ENCODE data around the gene ZNF688.

- TF ChIP-seq EZH2 (IDR thresholded peaks at IDR 0.05) (no peak), POLR2AphosphoS5 (IDR thresholded peaks at IDR 0.05; ENCODE audit: borderline replicate concordance, low read depth, low read length) (no peak)
Observed at GRCh38 chr16:30535106-30535776, 36.3 kb downstream of the ZNF688 start.

All from SK-N-MC (cell line).